HEK293 (cell line): ENCODE data around the gene SACS.
A peak's percentile ranks its signal among the peaks of the same experiment; 100 is the strongest.

ENCODE experiments used
- CTCF ChIA-PET: fragments of 350-600 bp; formaldehyde crosslinking; extraction: SDS; loops from one replicate; lab custom pipeline; 2021; ENCODE audit warnings: antibody characterized with exemption; lab: Yijun Ruan, JAX
- POLR2A ChIA-PET: fragments of 300-600 bp; formaldehyde crosslinking; extraction: SDS; loops from one replicate; lab custom pipeline; 2020; ENCODE audit warnings: antibody characterized with exemption, inconsistent platforms; lab: Yijun Ruan, JAX
- H3K27ac ChIP-seq: fragments of 200-500 bp; sonication (Bioruptor generic); 2 replicates; pipeline ENCODE4 v1.5.1; 2014; ENCODE audit warnings: low read depth, low read length, control low read depth, inconsistent platforms; ENCODE audit errors: extremely low read depth
- H3K36me3 ChIP-seq, 2 experiments: fragments of 200-500 bp in 1 of 2; sonication (Bioruptor generic) in 1 of 2; 1 replicate in 1 of 2; 2 replicates in 1 of 2; pipeline ENCODE4 v1.5.1; 2014 to 2017; ENCODE audit warnings: inconsistent platforms in 2 of 2, low read length in 2 of 2; ENCODE audit not compliant: control insufficient read depth in 2 of 2, insufficient read depth in 1 of 2
- H3K4me1 ChIP-seq: fragments of 200-500 bp; sonication (Bioruptor generic); 2 replicates; pipeline ENCODE4 v1.5.1; 2014; ENCODE audit warnings: mild to moderate bottlenecking, low read length, inconsistent platforms; ENCODE audit not compliant: control insufficient read depth, insufficient read depth
- H3K4me3 ChIP-seq: 2 replicates; pipeline ENCODE4 v1.5.1; 2011; ENCODE audit warnings: low read depth, mild to moderate bottlenecking, control low read depth, low read length, moderate library complexity
- H3K9me3 ChIP-seq: fragments of 200-500 bp; sonication (Bioruptor generic); 2 replicates; pipeline ENCODE4 v1.5.1; 2014; ENCODE audit warnings: low read depth, low read length, inconsistent platforms; ENCODE audit not compliant: control insufficient read depth, insufficient read depth
- FEZF1 ChIP-seq: fragments of 450-650 bp; formaldehyde crosslinking; IDR thresholded peaks from 2 replicates; pipeline ENCODE4 v1.5.1; 2016; ENCODE audit warnings: missing biosample characterization, missing genetic modification characterization
- KLF9 ChIP-seq: fragments of 450-650 bp; formaldehyde crosslinking; IDR thresholded peaks from 2 replicates; pipeline ENCODE4 v1.5.1; 2016; ENCODE audit warnings: missing biosample characterization, missing genetic modification characterization, low read depth
- SCRT2 ChIP-seq: fragments of 450-650 bp; formaldehyde crosslinking; IDR thresholded peaks from 2 replicates; pipeline ENCODE4 v1.5.1; 2016; ENCODE audit warnings: missing biosample characterization, missing genetic modification characterization
- WT1 ChIP-seq: fragments of 450-650 bp; formaldehyde crosslinking; IDR thresholded peaks from 2 replicates; pipeline ENCODE4 v1.5.1; 2016; ENCODE audit warnings: missing biosample characterization, missing genetic modification characterization
- ZNF140 ChIP-seq: fragments of 450-650 bp; formaldehyde crosslinking; IDR thresholded peaks from 2 replicates; pipeline ENCODE4 v1.5.1; 2016; ENCODE audit warnings: missing biosample characterization, missing genetic modification characterization
- ZNF174 ChIP-seq: fragments of 450-650 bp; formaldehyde crosslinking; IDR thresholded peaks from 2 replicates; pipeline ENCODE4 v1.5.0; 2017; ENCODE audit warnings: missing biosample characterization, mild to moderate bottlenecking, missing genetic modification characterization
- ZNF211 ChIP-seq: fragments of 450-650 bp; formaldehyde crosslinking; IDR thresholded peaks from 2 replicates; pipeline ENCODE4 v1.5.1; 2016; ENCODE audit warnings: low read depth, missing biosample characterization, missing genetic modification characterization
- ZNF248 ChIP-seq: fragments of 450-650 bp; formaldehyde crosslinking; IDR thresholded peaks from 2 replicates; pipeline ENCODE4 v1.5.1; 2017; ENCODE audit warnings: missing biosample characterization, missing genetic modification characterization
- ZNF311 ChIP-seq: fragments of 450-650 bp; formaldehyde crosslinking; IDR thresholded peaks from 2 replicates; pipeline ENCODE4 v1.5.1; 2017; ENCODE audit warnings: missing biosample characterization, missing genetic modification characterization, borderline replicate concordance
- ZNF37A ChIP-seq: fragments of 450-650 bp; IDR thresholded peaks from 2 replicates; pipeline ENCODE4 v1.5.1; 2018; ENCODE audit warnings: missing biosample characterization, missing genetic modification characterization
- ZNF423 ChIP-seq: fragments of 450-650 bp; formaldehyde crosslinking; IDR thresholded peaks from 2 replicates; pipeline ENCODE4 v1.5.1; 2016; ENCODE audit warnings: missing biosample characterization, missing genetic modification characterization
- ZNF433 ChIP-seq: fragments of 450-650 bp; formaldehyde crosslinking; IDR thresholded peaks from 2 replicates; pipeline ENCODE4 v1.5.1; 2016; ENCODE audit warnings: missing biosample characterization, missing genetic modification characterization, low read depth
- ZNF558 ChIP-seq: fragments of 450-650 bp; formaldehyde crosslinking; IDR thresholded peaks from 2 replicates; pipeline ENCODE4 v1.5.1; 2016; ENCODE audit warnings: missing biosample characterization, missing genetic modification characterization
- ZNF624 ChIP-seq: fragments of 450-650 bp; formaldehyde crosslinking; IDR thresholded peaks from 2 replicates; pipeline ENCODE4 v1.5.1; 2017; ENCODE audit warnings: missing biosample characterization, missing genetic modification characterization
- ZNF654 ChIP-seq: fragments of 450-650 bp; formaldehyde crosslinking; IDR thresholded peaks from 2 replicates; pipeline ENCODE4 v1.5.1; 2016; ENCODE audit warnings: low read depth, missing biosample characterization, missing genetic modification characterization
- ZNF837 ChIP-seq: fragments of 450-650 bp; formaldehyde crosslinking; IDR thresholded peaks from 2 replicates; pipeline ENCODE4 v1.5.1; 2016; ENCODE audit warnings: missing biosample characterization, missing genetic modification characterization
- TF ChIP-seq, protein P1 (sequence below): fragments of 450-650 bp; formaldehyde crosslinking; IDR thresholded peaks from 2 replicates; pipeline ENCODE4 v1.5.1; 2016; ENCODE audit warnings: missing biosample characterization, missing genetic modification characterization
- TF ChIP-seq, protein P2 (sequence below): fragments of 450-650 bp; IDR thresholded peaks from 2 replicates; pipeline ENCODE4 v1.5.1; 2018; ENCODE audit warnings: missing biosample characterization, missing genetic modification characterization
- TF ChIP-seq, protein P3 (sequence below): fragments of 450-650 bp; formaldehyde crosslinking; IDR thresholded peaks from 2 replicates; pipeline ENCODE4 v1.5.1; 2016; ENCODE audit warnings: missing biosample characterization, missing genetic modification characterization

SACS gene

DNA sequence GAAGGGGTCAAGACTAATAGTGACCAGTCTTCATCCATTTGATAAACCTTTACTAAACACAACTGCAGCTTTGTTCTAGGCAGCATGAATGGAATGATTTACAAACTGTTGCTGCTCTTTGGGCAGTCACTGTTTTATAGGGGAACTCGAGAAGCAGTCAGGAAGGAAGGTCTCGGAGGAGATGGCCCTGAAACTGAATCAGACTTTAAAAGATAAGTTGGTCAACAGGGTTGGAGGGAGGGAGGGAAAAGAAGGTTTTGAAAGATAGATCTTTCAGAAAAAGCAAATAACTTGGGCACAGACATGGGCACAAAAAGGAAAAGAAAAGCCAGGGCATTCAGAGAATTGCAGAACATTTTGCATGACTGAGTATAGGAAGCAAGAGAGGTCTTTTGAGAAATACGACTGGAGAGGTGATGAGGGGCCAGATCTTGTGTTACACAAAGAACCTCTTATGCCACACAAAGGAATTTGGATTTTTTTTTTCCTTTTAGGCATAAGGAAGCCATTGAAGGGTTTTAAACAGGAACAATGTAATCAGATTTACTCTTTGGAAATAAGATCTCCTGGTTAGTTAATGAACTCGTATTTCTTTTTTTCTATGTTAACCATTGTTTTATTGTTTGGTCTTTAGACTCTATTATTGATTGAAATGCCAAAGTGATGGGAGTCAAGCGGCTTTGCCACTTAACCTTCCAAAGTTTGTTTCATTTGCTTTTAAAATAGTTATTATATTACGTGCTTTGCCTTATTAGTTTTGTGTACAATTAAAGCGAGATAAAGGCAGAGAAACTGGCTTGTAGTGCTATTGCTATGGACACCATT, 37.5 kb upstream of the SACS start:
- ChIA-PET CTCF (interaction anchor here (0.8 kb wide), 1 partner anchor 9 kb away, joined by 6 read pairs; no protein-coding TSS in a partner anchor), POLR2A (interaction anchor here (0.6 kb wide), 1 partner anchor 340 kb away, joined by 3 read pairs; no protein-coding TSS in a partner anchor)
- H3K9me3 ChIP-seq = no peaks in the 10 kb centered on the region
- H3K4me1 ChIP-seq = no peaks in the 10 kb centered on the region
- H3K27ac ChIP-seq = no peak overlapping the region
- H3K36me3 ChIP-seq = no peaks in the 10 kb centered on the region
- 0 out of 2 replicates have a peak, but pooled peaks have one; percentile 41 for TF ChIP-seq SCRT2 (tag by site-specific recombination)
- TF ChIP-seq ZNF558 (tag by site-specific recombination) = no peak
- TF ChIP-seq, protein P1, sequence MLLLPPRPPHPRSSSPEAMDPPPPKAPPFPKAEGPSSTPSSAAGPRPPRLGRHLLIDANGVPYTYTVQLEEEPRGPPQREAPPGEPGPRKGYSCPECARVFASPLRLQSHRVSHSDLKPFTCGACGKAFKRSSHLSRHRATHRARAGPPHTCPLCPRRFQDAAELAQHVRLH (tag by site-specific recombination) = no peak
- TF ChIP-seq ZNF248 (tag by site-specific recombination) = no peak
- no peak for TF ChIP-seq ZNF311 (tag by site-specific recombination)
- TF ChIP-seq, protein P2, sequence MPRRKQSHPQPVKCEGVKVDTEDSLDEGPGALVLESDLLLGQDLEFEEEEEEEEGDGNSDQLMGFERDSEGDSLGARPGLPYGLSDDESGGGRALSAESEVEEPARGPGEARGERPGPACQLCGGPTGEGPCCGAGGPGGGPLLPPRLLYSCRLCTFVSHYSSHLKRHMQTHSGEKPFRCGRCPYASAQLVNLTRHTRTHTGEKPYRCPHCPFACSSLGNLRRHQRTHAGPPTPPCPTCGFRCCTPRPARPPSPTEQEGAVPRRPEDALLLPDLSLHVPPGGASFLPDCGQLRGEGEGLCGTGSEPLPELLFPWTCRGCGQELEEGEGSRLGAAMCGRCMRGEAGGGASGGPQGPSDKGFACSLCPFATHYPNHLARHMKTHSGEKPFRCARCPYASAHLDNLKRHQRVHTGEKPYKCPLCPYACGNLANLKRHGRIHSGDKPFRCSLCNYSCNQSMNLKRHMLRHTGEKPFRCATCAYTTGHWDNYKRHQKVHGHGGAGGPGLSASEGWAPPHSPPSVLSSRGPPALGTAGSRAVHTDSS (tag by site-specific recombination) = no peak
- no peak for TF ChIP-seq ZNF211 (tag by site-specific recombination)
- TF ChIP-seq ZNF654 (tag by site-specific recombination) = no peak
- no peak for TF ChIP-seq ZNF423 (tag by site-specific recombination)
- no peak for TF ChIP-seq WT1 (tag by site-specific recombination)
- TF ChIP-seq, protein P3, sequence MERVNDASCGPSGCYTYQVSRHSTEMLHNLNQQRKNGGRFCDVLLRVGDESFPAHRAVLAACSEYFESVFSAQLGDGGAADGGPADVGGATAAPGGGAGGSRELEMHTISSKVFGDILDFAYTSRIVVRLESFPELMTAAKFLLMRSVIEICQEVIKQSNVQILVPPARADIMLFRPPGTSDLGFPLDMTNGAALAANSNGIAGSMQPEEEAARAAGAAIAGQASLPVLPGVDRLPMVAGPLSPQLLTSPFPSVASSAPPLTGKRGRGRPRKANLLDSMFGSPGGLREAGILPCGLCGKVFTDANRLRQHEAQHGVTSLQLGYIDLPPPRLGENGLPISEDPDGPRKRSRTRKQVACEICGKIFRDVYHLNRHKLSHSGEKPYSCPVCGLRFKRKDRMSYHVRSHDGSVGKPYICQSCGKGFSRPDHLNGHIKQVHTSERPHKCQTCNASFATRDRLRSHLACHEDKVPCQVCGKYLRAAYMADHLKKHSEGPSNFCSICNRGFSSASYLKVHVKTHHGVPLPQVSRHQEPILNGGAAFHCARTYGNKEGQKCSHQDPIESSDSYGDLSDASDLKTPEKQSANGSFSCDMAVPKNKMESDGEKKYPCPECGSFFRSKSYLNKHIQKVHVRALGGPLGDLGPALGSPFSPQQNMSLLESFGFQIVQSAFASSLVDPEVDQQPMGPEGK (tag by site-specific recombination) = no peak
- no peak for TF ChIP-seq ZNF140 (tag by site-specific recombination)
- no peak for TF ChIP-seq ZNF837 (tag by site-specific recombination)
- TF ChIP-seq ZNF37A (tag by site-specific recombination) = no peak
- TF ChIP-seq FEZF1 (tag by site-specific recombination) = peak; percentile 58
- no peak overlapping the region for H3K4me3 ChIP-seq

DNA sequence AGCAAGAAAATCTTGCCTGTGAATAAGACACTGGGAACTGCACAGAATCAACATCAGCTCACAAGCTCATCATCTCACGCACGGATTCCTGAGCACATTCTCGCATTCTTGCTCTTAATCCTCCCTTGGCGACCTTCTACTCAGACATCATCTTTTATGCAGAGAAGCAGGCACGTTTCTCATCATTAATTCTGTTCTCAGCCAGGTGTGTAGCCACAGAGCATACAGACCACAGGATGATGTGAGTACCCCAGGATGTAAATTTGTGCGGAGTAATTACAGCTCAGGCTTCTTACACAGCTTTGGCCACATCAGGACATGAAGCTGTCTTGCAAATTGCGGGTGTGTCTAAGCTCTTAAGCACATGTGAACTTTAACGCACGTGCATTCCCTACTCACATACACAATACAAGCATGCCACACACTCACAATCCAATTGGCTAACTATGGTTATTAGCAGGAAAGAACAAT, 36.5 kb upstream of the SACS start:
- CTCF ChIA-PET = interaction anchor here (0.8 to 1.2 kb wide), 3 partner anchors 10 to 491 kb away, joined by 3 to 6 read pairs (median 5); no protein-coding TSS in a partner anchor
- no peak overlapping the region for H3K4me3 ChIP-seq
- POLR2A ChIA-PET = interaction anchor here (0.6 kb wide), 1 partner anchor 341 kb away, joined by 3 read pairs; no protein-coding TSS in a partner anchor
- no peaks in the 10 kb centered on the region for H3K4me1 ChIP-seq
- H3K36me3 ChIP-seq = no peaks in the 10 kb centered on the region
- no peaks in the 10 kb centered on the region for H3K9me3 ChIP-seq
- TF ChIP-seq ZNF174 (tag by site-specific recombination) = no peak
- TF ChIP-seq, all 188 proteins: peak for 0
- no peak overlapping the region for H3K27ac ChIP-seq

DNA sequence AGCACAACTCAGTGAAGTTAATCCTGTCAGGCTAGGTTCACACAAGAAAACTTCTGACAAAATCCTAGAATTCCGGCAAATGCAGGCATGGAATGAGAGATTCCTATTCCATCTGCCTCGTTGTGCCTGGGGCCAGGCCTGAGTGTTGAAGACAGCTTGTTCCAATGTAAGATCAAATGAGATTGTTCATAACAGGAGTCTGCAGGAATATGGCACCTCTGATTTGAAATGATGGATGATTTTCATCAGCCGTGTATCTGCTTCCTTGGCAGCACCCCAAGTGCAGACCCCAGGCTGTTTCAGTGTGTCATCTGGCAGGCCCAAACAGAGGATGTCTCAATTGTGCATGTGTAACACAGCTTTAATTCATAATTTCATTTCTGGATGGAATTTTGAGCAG, 35.3 kb upstream of the SACS start:
- ChIA-PET CTCF (interaction anchor here (1.0 to 2.2 kb wide), 4 partner anchors 13 to 421 kb away, joined by 3 to 8 read pairs (median 4); no protein-coding TSS in a partner anchor), POLR2A (no interaction called here)
- no peak overlapping the region for H3K27ac ChIP-seq

More for the DNA sequence above, 35.3 kb upstream of the SACS start:
- H3K4me3 ChIP-seq = no peak overlapping the region
- no peak for TF ChIP-seq ZNF433 (tag by site-specific recombination)
- TF ChIP-seq KLF9 (tag by site-specific recombination) = no peak
- no peak for TF ChIP-seq ZNF624 (tag by site-specific recombination)
- TF ChIP-seq, all 188 proteins: peak for 0
- Histone ChIP-seq H3K4me1 (no peaks in the 10 kb centered on the region), H3K36me3 (no peaks in the 10 kb centered on the region), H3K9me3 (no peaks in the 10 kb centered on the region)
